Activated CD4-positive, alpha-beta T cell treated with anti-CD3 and anti-CD28 coated beads, Interleukin-2, amount 50 U/mL, for 24 hours (primary cell): ENCODE measurements around the gene NOL4L.
A peak's percentile ranks its signal among the peaks of the same experiment; 100 is the strongest.

Source experiments
- DNase-seq, 2 donors: peaks; one replicate each; pipeline ENCODE4 v3.0.0-alpha.2; 2020; ENCODE audit warnings: low read depth in 1 of 2, low spot score in 1 of 2

Gene NOL4L

DNA sequence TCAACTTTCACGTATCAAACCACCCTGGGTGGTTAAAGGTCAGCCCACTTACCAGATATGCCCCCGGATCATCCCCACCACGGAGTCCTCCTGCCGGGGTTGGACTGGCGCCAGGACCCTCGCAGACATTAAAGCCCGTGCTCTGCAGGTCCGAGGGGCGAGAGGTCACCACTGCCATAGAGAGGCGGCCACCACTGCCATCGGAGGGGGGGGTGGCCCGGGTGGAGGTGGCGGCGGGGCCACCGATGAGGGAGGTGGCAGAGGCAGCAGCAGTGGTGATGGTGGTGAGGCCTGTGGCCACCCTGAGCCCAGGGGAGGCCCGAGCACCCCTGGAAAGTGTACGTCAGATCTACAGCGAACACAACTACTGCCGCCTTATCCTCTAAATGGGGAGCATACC lies 150.7 kb downstream of the NOL4L start:
- no peak for DNase-seq

GRCh38 chr20:32433311-32434021 lies 151.7 kb downstream of the NOL4L start:
- no peak for DNase-seq

GRCh38 chr20:32432277-32432676 lies 152.9 kb downstream of the NOL4L start:
- no peak for DNase-seq

- DNase-seq, result no peak
Measured at GRCh38 chr20:32431457-32431856, 153.7 kb downstream of the NOL4L start.

- no peak for DNase-seq
Measured at GRCh38 chr20:32429745-32430360, 155.3 kb downstream of the NOL4L start.

- DNase-seq, result no peak
Measured at GRCh38 chr20:32429343-32429742, 155.8 kb downstream of the NOL4L start.

- DNase-seq, result no peak
Measured at GRCh38 chr20:32427996-32428395, 157.1 kb downstream of the NOL4L start.

DNA sequence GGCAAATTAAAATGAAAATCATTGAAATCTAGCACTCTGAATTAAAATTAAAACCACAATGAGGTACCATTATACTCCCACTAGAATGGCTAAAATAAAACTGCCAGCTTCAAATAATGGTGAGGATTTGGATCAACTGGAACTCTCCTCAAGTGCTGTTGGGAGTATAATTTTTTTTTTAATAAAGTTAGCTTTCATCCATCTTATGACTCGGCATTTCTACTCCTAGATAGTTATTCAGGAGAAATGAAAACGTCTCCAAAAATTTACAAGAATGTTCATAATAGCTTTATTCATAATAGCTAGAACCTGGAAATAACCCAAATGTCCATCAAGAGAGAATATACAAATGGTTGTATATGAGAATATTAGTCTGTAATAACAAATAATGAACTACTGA lies 163.8 kb downstream of the NOL4L start:
- DNase-seq, result no peak

GRCh38 chr20:32418376-32418775 lies 166.8 kb downstream of the NOL4L start:
- DNase-seq, result no peak

GRCh38 chr20:32416206-32416605 lies 168.9 kb downstream of the NOL4L start:
- DNase-seq, result no peak

GRCh38 chr20:32415494-32415893 lies 169.6 kb downstream of the NOL4L start:
- DNase-seq, result no peak

DNA sequence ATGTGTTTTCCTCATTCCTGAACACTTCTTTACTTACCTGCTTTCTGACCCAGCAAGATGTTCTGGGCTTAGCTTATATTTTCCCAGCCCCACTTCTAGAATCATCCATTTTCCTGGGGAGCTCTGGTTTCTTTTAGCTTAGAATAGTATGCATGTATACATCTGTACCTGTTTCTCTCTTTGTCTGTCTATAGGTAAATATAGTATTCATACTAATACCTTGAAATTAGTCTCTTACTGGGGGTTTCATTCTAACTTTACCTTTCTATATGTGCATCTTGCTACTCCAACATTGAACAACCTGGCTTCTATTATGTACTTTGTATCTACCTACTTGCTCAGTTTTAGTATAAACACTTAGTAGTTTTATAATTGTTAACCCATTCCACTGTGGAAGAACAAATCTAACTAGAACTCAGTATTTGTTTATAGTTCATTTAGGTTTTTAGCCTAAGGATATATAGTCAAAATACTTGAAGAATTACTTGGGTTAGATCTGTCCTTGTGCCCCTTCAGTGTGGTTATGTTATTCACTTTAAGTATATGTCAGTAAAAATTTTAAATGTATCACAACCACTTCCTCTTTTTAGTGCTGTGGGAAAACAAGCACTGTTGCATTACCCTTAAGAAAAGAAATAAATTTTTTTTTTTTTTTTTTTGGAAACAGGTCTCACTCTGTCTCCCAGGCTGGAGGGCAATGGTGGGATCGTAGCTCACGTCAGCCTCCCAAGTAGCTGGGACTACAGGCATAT lies 173.0 kb downstream of the NOL4L start:
- DNase-seq, result no peak

- DNase-seq, result peak; percentile 18 to 45
Measured at GRCh38 chr20:32407131-32407750, 177.9 kb downstream of the NOL4L start.

- DNase-seq, result no peak
Measured at GRCh38 chr20:32406701-32407100, 178.4 kb downstream of the NOL4L start.

DNA sequence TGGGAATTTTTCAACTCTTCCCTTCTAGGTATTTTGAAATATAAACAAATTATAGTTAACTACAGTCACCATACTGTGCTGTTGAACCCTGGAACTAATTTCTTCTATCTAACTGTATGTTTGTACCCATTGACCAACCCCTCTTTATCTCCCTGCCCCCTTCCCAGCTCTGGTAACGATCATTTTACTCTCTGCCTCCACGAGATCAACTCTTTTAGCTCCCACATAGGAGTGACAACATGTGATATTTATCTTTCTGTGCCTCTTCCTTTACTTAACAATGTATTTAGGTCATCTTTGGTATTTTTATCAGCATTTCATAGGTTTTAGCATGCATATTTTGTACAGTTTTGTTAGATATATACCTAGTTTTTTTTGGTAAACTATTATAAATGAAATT lies 181.1 kb downstream of the NOL4L start:
- DNase-seq, result no peak

- DNase-seq, result no peak
Measured at GRCh38 chr20:32400476-32400875, 184.7 kb downstream of the NOL4L start.

- DNase-seq, result no peak
Measured at GRCh38 chr20:32397567-32398084, 187.5 kb downstream of the NOL4L start.

- no peak for DNase-seq
Measured at GRCh38 chr20:32396646-32397160, 188.4 kb downstream of the NOL4L start.

- no peak for DNase-seq
Measured at GRCh38 chr20:32395066-32395465, 190.1 kb downstream of the NOL4L start.
